ENCODE data around the gene PRH1.

DNA sequence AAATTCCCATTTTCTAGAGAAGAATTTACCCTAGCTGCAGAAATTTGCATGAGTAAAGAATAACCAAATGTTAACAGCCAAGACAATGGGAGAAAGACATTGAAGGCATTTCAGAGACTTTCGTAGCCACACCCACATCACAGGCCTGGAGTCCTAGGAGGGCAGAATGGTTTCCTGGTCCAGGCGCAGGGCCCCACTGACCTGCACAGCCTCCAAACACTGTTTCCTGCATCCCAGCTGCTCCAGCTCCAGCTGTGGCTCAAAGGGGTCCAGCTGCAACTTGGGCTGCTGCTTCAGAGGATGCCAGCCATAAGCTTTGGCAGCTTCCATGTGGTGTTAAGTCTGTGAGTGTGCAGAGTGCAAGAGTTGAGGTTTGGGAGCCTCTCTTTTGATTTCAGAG, 28.2 kb downstream of the PRH1 start:
- TF ChIP-seq, protein P1, sequence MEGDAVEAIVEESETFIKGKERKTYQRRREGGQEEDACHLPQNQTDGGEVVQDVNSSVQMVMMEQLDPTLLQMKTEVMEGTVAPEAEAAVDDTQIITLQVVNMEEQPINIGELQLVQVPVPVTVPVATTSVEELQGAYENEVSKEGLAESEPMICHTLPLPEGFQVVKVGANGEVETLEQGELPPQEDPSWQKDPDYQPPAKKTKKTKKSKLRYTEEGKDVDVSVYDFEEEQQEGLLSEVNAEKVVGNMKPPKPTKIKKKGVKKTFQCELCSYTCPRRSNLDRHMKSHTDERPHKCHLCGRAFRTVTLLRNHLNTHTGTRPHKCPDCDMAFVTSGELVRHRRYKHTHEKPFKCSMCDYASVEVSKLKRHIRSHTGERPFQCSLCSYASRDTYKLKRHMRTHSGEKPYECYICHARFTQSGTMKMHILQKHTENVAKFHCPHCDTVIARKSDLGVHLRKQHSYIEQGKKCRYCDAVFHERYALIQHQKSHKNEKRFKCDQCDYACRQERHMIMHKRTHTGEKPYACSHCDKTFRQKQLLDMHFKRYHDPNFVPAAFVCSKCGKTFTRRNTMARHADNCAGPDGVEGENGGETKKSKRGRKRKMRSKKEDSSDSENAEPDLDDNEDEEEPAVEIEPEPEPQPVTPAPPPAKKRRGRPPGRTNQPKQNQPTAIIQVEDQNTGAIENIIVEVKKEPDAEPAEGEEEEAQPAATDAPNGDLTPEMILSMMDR (IDR thresholded peaks at IDR 0.05; ENCODE audit: poor library complexity) = no peak
- TF ChIP-seq EZH2 (IDR thresholded peaks at IDR 0.05; ENCODE audit: borderline replicate concordance) = no peak

Data from hepatocyte (in vitro differentiated cells).